ENCODE data around the gene DAPK1. TPM values are rescaled to one million over a fixed set of nuclear protein-coding genes. Genes with fewer than 3 reads are reported as not detected.

Gene DAPK1
- polyA plus RNA-seq, 1 donor from 2014 or later: 45.0 TPM

DNA sequence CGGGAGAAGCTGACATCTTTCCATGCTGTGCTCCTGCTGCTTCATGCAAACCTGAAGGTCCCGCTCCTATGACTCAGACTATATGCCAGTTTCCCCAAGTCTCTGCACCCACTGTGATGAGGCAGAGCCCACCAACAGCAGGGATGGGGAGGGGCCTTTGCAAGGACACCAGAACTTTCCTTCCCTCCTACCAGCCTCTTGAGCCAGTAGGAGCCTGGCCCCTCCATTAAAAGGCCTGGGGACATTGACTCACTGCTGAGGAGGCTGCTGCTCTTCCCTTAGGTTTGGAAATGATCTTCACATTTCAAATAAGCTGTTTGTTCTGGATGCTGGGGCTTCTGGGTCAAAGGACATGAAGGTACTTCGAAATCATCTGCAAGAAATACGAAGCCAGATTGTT lies 202.2 kb downstream of the DAPK1 start:
- no peaks in the 10 kb centered on the region for H3K79me2 ChIP-seq (replicated peaks; ENCODE audit: insufficient read depth, low read length)
- H3K9ac ChIP-seq (ENCODE audit: low read length): no peak overlapping the region
- H3F3A ChIP-seq (ENCODE audit: insufficient read depth, low read length, poor library complexity, severe bottlenecking): no peaks in the 10 kb centered on the region
- H3K9me3 ChIP-seq (ENCODE audit: low read length): no peaks in the 10 kb centered on the region
- peaks cover 14% of the 10 kb centered on the region for H3K36me3 ChIP-seq (ENCODE audit: insufficient read depth, low read length)
- no peak overlapping the region for H2AFZ ChIP-seq (ENCODE audit: low read depth, low read length)
- no peaks in the 10 kb centered on the region for H3K9me2 ChIP-seq (ENCODE audit: insufficient read depth, low read length)
- H3K27me3 ChIP-seq (ENCODE audit: insufficient read depth, low read depth, low read length): no peaks in the 10 kb centered on the region
- H3K27ac ChIP-seq (ENCODE audit: low read length): no peak overlapping the region
- H3K4me3 ChIP-seq (ENCODE audit: low read length): no peak overlapping the region
- no peaks in the 10 kb centered on the region for H4K20me1 ChIP-seq (ENCODE audit: insufficient read depth)
- no peak overlapping the region for H3K4me2 ChIP-seq (ENCODE audit: low read length)
- no peak for TF ChIP-seq EZH2 (IDR thresholded peaks at IDR 0.05; ENCODE audit: borderline replicate concordance, insufficient read depth, low read length, poor library complexity, severe bottlenecking)
- no peak for TF ChIP-seq RAD21 (conservative IDR thresholded peaks at IDR 0.05)
- TF ChIP-seq POLR2AphosphoS5 (IDR thresholded peaks at IDR 0.05): no peak
- TF ChIP-seq MXI1 (conservative IDR thresholded peaks at IDR 0.05; ENCODE audit: poor library complexity, severe bottlenecking): no peak
- TF ChIP-seq TAF1 (IDR thresholded peaks at IDR 0.05; ENCODE audit: low read depth): no peak

DNA sequence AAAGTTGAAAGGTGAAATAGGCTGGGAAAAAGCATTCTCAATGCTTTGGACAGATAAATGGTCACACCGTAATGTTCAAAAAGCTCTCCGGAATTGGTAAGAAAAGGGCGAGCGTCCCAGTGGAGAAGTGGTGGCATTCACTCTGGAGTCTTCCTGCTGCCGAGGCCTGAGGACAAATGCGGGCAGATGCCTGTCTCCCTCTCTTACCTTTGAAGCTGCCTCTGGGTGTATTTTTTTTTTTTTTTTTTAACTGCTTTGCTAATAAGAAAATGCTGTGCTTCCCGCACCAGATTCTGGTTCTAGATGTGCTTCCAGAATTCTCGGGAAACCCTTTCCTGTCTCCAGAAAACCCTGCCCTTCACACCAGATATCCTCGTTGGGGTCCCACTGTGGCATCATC lies 203.8 kb downstream of the DAPK1 start:
- no peaks in the 10 kb centered on the region for H4K20me1 ChIP-seq (ENCODE audit: insufficient read depth)
- H3K9me3 ChIP-seq (ENCODE audit: low read length): no peaks in the 10 kb centered on the region
- no peak overlapping the region for H3K4me2 ChIP-seq (ENCODE audit: low read length)
- no peaks in the 10 kb centered on the region for H3F3A ChIP-seq (ENCODE audit: insufficient read depth, low read length, poor library complexity, severe bottlenecking)
- no peaks in the 10 kb centered on the region for H3K27me3 ChIP-seq (ENCODE audit: insufficient read depth, low read depth, low read length)
- H3K36me3 ChIP-seq (ENCODE audit: insufficient read depth, low read length): peaks cover 11% of the 10 kb centered on the region
- no peak overlapping the region for H3K27ac ChIP-seq (ENCODE audit: low read length)
- no peak overlapping the region for H3K9ac ChIP-seq (ENCODE audit: low read length)
- no peak for TF ChIP-seq SMC3 (conservative IDR thresholded peaks at IDR 0.05; ENCODE audit: poor library complexity)
- no peak for TF ChIP-seq POLR2AphosphoS5 (IDR thresholded peaks at IDR 0.05)
- no peak for TF ChIP-seq EP300 (conservative IDR thresholded peaks at IDR 0.05; ENCODE audit: poor library complexity, severe bottlenecking)
- TF ChIP-seq, protein P1, sequence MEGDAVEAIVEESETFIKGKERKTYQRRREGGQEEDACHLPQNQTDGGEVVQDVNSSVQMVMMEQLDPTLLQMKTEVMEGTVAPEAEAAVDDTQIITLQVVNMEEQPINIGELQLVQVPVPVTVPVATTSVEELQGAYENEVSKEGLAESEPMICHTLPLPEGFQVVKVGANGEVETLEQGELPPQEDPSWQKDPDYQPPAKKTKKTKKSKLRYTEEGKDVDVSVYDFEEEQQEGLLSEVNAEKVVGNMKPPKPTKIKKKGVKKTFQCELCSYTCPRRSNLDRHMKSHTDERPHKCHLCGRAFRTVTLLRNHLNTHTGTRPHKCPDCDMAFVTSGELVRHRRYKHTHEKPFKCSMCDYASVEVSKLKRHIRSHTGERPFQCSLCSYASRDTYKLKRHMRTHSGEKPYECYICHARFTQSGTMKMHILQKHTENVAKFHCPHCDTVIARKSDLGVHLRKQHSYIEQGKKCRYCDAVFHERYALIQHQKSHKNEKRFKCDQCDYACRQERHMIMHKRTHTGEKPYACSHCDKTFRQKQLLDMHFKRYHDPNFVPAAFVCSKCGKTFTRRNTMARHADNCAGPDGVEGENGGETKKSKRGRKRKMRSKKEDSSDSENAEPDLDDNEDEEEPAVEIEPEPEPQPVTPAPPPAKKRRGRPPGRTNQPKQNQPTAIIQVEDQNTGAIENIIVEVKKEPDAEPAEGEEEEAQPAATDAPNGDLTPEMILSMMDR (IDR thresholded peaks at IDR 0.05; ENCODE audit: poor library complexity, severe bottlenecking): no peak
- TF ChIP-seq RAD21 (conservative IDR thresholded peaks at IDR 0.05): no peak
- TF ChIP-seq, protein P2, sequence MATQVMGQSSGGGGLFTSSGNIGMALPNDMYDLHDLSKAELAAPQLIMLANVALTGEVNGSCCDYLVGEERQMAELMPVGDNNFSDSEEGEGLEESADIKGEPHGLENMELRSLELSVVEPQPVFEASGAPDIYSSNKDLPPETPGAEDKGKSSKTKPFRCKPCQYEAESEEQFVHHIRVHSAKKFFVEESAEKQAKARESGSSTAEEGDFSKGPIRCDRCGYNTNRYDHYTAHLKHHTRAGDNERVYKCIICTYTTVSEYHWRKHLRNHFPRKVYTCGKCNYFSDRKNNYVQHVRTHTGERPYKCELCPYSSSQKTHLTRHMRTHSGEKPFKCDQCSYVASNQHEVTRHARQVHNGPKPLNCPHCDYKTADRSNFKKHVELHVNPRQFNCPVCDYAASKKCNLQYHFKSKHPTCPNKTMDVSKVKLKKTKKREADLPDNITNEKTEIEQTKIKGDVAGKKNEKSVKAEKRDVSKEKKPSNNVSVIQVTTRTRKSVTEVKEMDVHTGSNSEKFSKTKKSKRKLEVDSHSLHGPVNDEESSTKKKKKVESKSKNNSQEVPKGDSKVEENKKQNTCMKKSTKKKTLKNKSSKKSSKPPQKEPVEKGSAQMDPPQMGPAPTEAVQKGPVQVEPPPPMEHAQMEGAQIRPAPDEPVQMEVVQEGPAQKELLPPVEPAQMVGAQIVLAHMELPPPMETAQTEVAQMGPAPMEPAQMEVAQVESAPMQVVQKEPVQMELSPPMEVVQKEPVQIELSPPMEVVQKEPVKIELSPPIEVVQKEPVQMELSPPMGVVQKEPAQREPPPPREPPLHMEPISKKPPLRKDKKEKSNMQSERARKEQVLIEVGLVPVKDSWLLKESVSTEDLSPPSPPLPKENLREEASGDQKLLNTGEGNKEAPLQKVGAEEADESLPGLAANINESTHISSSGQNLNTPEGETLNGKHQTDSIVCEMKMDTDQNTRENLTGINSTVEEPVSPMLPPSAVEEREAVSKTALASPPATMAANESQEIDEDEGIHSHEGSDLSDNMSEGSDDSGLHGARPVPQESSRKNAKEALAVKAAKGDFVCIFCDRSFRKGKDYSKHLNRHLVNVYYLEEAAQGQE (IDR thresholded peaks at IDR 0.05; ENCODE audit: borderline replicate concordance): no peak
- no peak for TF ChIP-seq EZH2 (IDR thresholded peaks at IDR 0.05; ENCODE audit: borderline replicate concordance, insufficient read depth, low read length, poor library complexity, severe bottlenecking)
- TF ChIP-seq MXI1 (conservative IDR thresholded peaks at IDR 0.05; ENCODE audit: poor library complexity, severe bottlenecking): no peak
- no peak for TF ChIP-seq TAF1 (IDR thresholded peaks at IDR 0.05; ENCODE audit: low read depth)
- H3K4me3 ChIP-seq (ENCODE audit: low read length): no peak overlapping the region
- H3K79me2 ChIP-seq (replicated peaks; ENCODE audit: insufficient read depth, low read length): no peaks in the 10 kb centered on the region
- H3K9me2 ChIP-seq (ENCODE audit: insufficient read depth, low read length): no peaks in the 10 kb centered on the region
- H2AFZ ChIP-seq (ENCODE audit: low read depth, low read length): no peak overlapping the region
